Measurements from ENCODE around the gene MKX. TPM values are rescaled to one million over a fixed set of nuclear protein-coding genes. Genes with fewer than 3 reads are reported as not detected.

MKX gene
- total and polyA plus RNA-seq, 2 experiments from 2014 or later = 0.10 to 0.90 TPM

GRCh38 chr10:27743877-27744801 is 1.5 kb downstream of the MKX start:
- H3K4me2 ChIP-seq = peak overlapping the region; percentile 97
- H3K79me2 ChIP-seq = no peaks in the 10 kb centered on the region
- peak overlapping the region; percentile 50 for H3K4me3 ChIP-seq
- TF ChIP-seq CTCF (IDR thresholded peaks at IDR 0.05; ENCODE audit: poor library complexity) (no peak), EZH2phosphoT487 (IDR thresholded peaks at IDR 0.05; ENCODE audit: low read depth, severe bottlenecking, unreplicated experiment) (peak; percentile 70), EZH2 (IDR thresholded peaks at IDR 0.05; ENCODE audit: borderline replicate concordance) (no peak)
- peaks cover 95% of the 10 kb centered on the region for H3K27me3 ChIP-seq
- H3K36me3 ChIP-seq (replicated peaks; ENCODE audit: insufficient read depth, low read depth) = no peaks in the 10 kb centered on the region
- H3K9me3 ChIP-seq (ENCODE audit: low read depth) = no peaks in the 10 kb centered on the region
- WGBS (ENCODE audit: low lambda C conversion rate, missing lambda C conversion rate) = 2% methylated on average over 40 of the region's 70 CpGs
- DNase-seq (ENCODE audit: low spot score) = peak; percentile 72
- no peak overlapping the region for H3K27ac ChIP-seq
- H3K9me2 ChIP-seq (replicated peaks; ENCODE audit: insufficient read depth) = no peaks in the 10 kb centered on the region
- H3K4me1 ChIP-seq (ENCODE audit: insufficient read depth) = peaks cover 39% of the 10 kb centered on the region
- peak overlapping the region; percentile 91 for H2AFZ ChIP-seq
- no peaks in the 10 kb centered on the region for H4K20me1 ChIP-seq (ENCODE audit: insufficient read depth, poor library complexity, severe bottlenecking)

GRCh38 chr10:27743012-27743876 is 2.4 kb downstream of the MKX start:
- TF ChIP-seq CTCF (IDR thresholded peaks at IDR 0.05; ENCODE audit: poor library complexity) (no peak), EZH2 (IDR thresholded peaks at IDR 0.05; ENCODE audit: borderline replicate concordance) (peak; percentile 72), EZH2phosphoT487 (IDR thresholded peaks at IDR 0.05; ENCODE audit: low read depth, severe bottlenecking, unreplicated experiment) (peak; percentile 54)
- Histone ChIP-seq H3K79me2 (no peaks in the 10 kb centered on the region), H2AFZ (peak overlapping the region; percentile 91), H3K4me1 (ENCODE audit: insufficient read depth) (peaks cover 39% of the 10 kb centered on the region), H3K9me3 (ENCODE audit: low read depth) (no peaks in the 10 kb centered on the region), H4K20me1 (ENCODE audit: insufficient read depth, poor library complexity, severe bottlenecking) (no peaks in the 10 kb centered on the region), H3K4me2 (peak overlapping the region; percentile 97), H3K27ac (peak overlapping the region; percentile 47), H3K27me3 (peaks cover 95% of the 10 kb centered on the region), H3K36me3 (replicated peaks; ENCODE audit: insufficient read depth, low read depth) (no peaks in the 10 kb centered on the region), H3K4me3 (peak overlapping the region; percentile 50), H3K9me2 (replicated peaks; ENCODE audit: insufficient read depth) (no peaks in the 10 kb centered on the region)
- peak; percentile 46 for DNase-seq (ENCODE audit: low spot score)
- WGBS (ENCODE audit: low lambda C conversion rate, missing lambda C conversion rate) = 3% methylated on average over 52 of the region's 75 CpGs

GRCh38 chr10:27742195-27743011 is 3.2 kb downstream of the MKX start:
- no peaks in the 10 kb centered on the region for H3K79me2 ChIP-seq
- no peaks in the 10 kb centered on the region for H3K9me2 ChIP-seq (replicated peaks; ENCODE audit: insufficient read depth)
- peak; percentile 74 for TF ChIP-seq CTCF (IDR thresholded peaks at IDR 0.05; ENCODE audit: poor library complexity)
- no peak for TF ChIP-seq EZH2 (IDR thresholded peaks at IDR 0.05; ENCODE audit: borderline replicate concordance)
- TF ChIP-seq EZH2phosphoT487 (IDR thresholded peaks at IDR 0.05; ENCODE audit: low read depth, severe bottlenecking, unreplicated experiment) = peak; percentile 80
- peak overlapping the region; percentile 97 for H3K4me2 ChIP-seq
- DNase-seq (ENCODE audit: low spot score) = peak; percentile 93
- H3K9me3 ChIP-seq (ENCODE audit: low read depth) = no peaks in the 10 kb centered on the region
- H4K20me1 ChIP-seq (ENCODE audit: insufficient read depth, poor library complexity, severe bottlenecking) = no peaks in the 10 kb centered on the region
- under 1% methylated on average over 67 of the region's 75 CpGs for WGBS (ENCODE audit: low lambda C conversion rate, missing lambda C conversion rate)
- H3K4me1 ChIP-seq (ENCODE audit: insufficient read depth) = peaks cover 39% of the 10 kb centered on the region
- peak overlapping the region; percentile 47 for H3K27ac ChIP-seq
- peaks cover 95% of the 10 kb centered on the region for H3K27me3 ChIP-seq
- H2AFZ ChIP-seq = peak overlapping the region; percentile 91
- H3K4me3 ChIP-seq = peak overlapping the region; percentile 50
- H3K36me3 ChIP-seq (replicated peaks; ENCODE audit: insufficient read depth, low read depth) = no peaks in the 10 kb centered on the region
